Endothelial cell of umbilical vein (primary cell): ENCODE data around the gene OR52I2. TPM values are rescaled to one million over a fixed set of nuclear protein-coding genes. Genes with fewer than 3 reads are reported as not detected.

Experiments used
- BruUV-seq: library from RNA; stranded (reverse); fragments of 400-500 nt; replicated peaks from 2 replicates; lab custom pipeline; 2021; lab: Mats Ljungman, UMichigan
- CTCF ChIA-PET: fragments of 300-600, 350-600 bp; sonication (Branson Sonifier 250); formaldehyde crosslinking; loops from one replicate; lab custom pipeline; 2021; ENCODE audit warnings: antibody characterized with exemption, inconsistent platforms; lab: Charles Lee
- POLR2A ChIA-PET: fragments of 300-600, 350-600 bp; sonication (Branson Sonifier 250); formaldehyde crosslinking; loops from one replicate; lab custom pipeline; 2021; ENCODE audit warnings: antibody characterized with exemption, inconsistent platforms; lab: Charles Lee
- DNase-seq: peaks from one replicate; pipeline ENCODE4 v3.0.0-alpha.2; 2011; ENCODE audit warnings: low read depth, low spot score
- FAIRE-seq: peaks from 2 replicates; lab custom pipeline; 2011; peaks lifted over from hg19 to GRCh38; lab: Jason Lieb, UNC
- H2AFZ ChIP-seq: 2 replicates; pipeline ENCODE4 v1.6.0; 2012; ENCODE audit warnings: low read depth, low read length, control low read depth, inconsistent platforms
- H3K27ac ChIP-seq: 2 replicates; pipeline ENCODE4 v1.5.1; 2011; ENCODE audit warnings: low read depth, mild to moderate bottlenecking, control low read depth, low read length, moderate library complexity; ENCODE audit not compliant: insufficient read depth
- H3K27me3 ChIP-seq, 2 experiments: 2 replicates each; pipeline versions ENCODE4 v1.6.0 to v1.6.1; 2011; ENCODE audit warnings: low read length in 2 of 2, mixed read lengths in 1 of 2; ENCODE audit not compliant: control insufficient read depth in 2 of 2, insufficient read depth in 2 of 2
- H3K36me3 ChIP-seq, 2 experiments: 2 replicates in 1 of 2; 3 replicates in 1 of 2; pipeline ENCODE4 v1.5.1; 2011; ENCODE audit warnings: low read length in 2 of 2, mild to moderate bottlenecking in 1 of 2, moderate library complexity in 1 of 2; ENCODE audit not compliant: control insufficient read depth in 2 of 2, insufficient read depth in 2 of 2; ENCODE audit errors: extremely low read depth in 1 of 2
- H3K4me1 ChIP-seq: 3 replicates; pipeline ENCODE4 v1.5.1; 2011; ENCODE audit warnings: mild to moderate bottlenecking, low read length; ENCODE audit not compliant: control insufficient read depth, insufficient read depth; ENCODE audit errors: extremely low read depth
- H3K4me2 ChIP-seq: 2 replicates; pipeline ENCODE4 v1.6.1; 2011; ENCODE audit warnings: low read length, control low read depth, mixed read lengths; ENCODE audit not compliant: insufficient read depth
- H3K4me3 ChIP-seq, 3 experiments: fragments of 200-600 bp in 1 of 3; sonication (generic), shearing (Covaris generic) in 1 of 3; replicated peaks in 1 of 3; 2 replicates each; pipeline ENCODE4 v1.5.1; 2011 to 2016; ENCODE audit warnings: control low read depth in 3 of 3, low read length in 3 of 3, mild to moderate bottlenecking in 2 of 3, inconsistent platforms in 1 of 3, low read depth in 1 of 3, moderate library complexity in 1 of 3; ENCODE audit not compliant: insufficient read depth in 1 of 3
- H3K79me2 ChIP-seq: 2 replicates; pipeline ENCODE4 v1.6.0; 2012; ENCODE audit warnings: low read length, inconsistent platforms; ENCODE audit not compliant: control insufficient read depth, insufficient read depth
- H3K9ac ChIP-seq: replicated peaks from 2 replicates; pipeline ENCODE3; 2011; ENCODE audit warnings: low read length, control low read depth; ENCODE audit not compliant: insufficient read depth; ENCODE audit errors: extremely low read depth
- H3K9me1 ChIP-seq: replicated peaks from 3 replicates; pipeline ENCODE4 v1.6.0; 2011; ENCODE audit warnings: mild to moderate bottlenecking, low read length; ENCODE audit not compliant: control insufficient read depth, insufficient read depth; ENCODE audit errors: extremely low read depth
- H3K9me3 ChIP-seq: replicated peaks from 2 replicates; pipeline ENCODE4 v1.5.1; 2012; ENCODE audit warnings: low read length, inconsistent platforms; ENCODE audit not compliant: control insufficient read depth, insufficient read depth
- H4K20me1 ChIP-seq: replicated peaks from 2 replicates; pipeline ENCODE3; 2011; ENCODE audit warnings: mild to moderate bottlenecking, low read length; ENCODE audit not compliant: control insufficient read depth, insufficient read depth; ENCODE audit errors: extremely low read depth
- EZH2 ChIP-seq: IDR thresholded peaks from 2 replicates; pipeline ENCODE4 v1.6.1; 2012; ENCODE audit warnings: borderline replicate concordance, low read depth, mild to moderate bottlenecking, moderate library complexity, low read length, inconsistent platforms; ENCODE audit not compliant: severe bottlenecking
- FOS ChIP-seq: IDR thresholded peaks from 2 replicates; pipeline ENCODE4 v1.6.1; 2011; ENCODE audit warnings: mild to moderate bottlenecking, low read length, moderate library complexity, borderline replicate concordance; ENCODE audit not compliant: insufficient read depth
- GATA2 ChIP-seq: IDR thresholded peaks from 2 replicates; pipeline ENCODE4 v1.7.0; 2011; ENCODE audit warnings: low read depth, mild to moderate bottlenecking, moderate library complexity, mixed read lengths, low read length; ENCODE audit not compliant: insufficient read length, insufficient read depth
- JUN ChIP-seq: IDR thresholded peaks from 2 replicates; pipeline ENCODE4 v1.6.1; 2011; ENCODE audit warnings: borderline replicate concordance, low read depth; ENCODE audit not compliant: insufficient read length, insufficient read depth
- MYC ChIP-seq: IDR thresholded peaks from one replicate; pipeline ENCODE4 v1.6.1; 2011; ENCODE audit warnings: mild to moderate bottlenecking, low read depth, low read length
- POLR2A ChIP-seq: IDR thresholded peaks from 2 replicates; pipeline ENCODE4 v1.6.1; 2012; ENCODE audit warnings: low read depth, mild to moderate bottlenecking, control low read depth, low read length
- POLR2AphosphoS5 ChIP-seq: IDR thresholded peaks from 2 replicates; pipeline ENCODE4 v1.6.1; 2012; ENCODE audit warnings: low read depth, mild to moderate bottlenecking, control low read depth, low read length, moderate library complexity; ENCODE audit not compliant: insufficient read depth
- dilution Hi-C: fragments of 300-500 bp; cut with MboI; formaldehyde crosslinking; loops from one replicate; pipeline ENCODE4 v1.15.0; 2019; ENCODE audit warnings: low sequenced_read_pairs; ENCODE audit not compliant: extremely low pct_ligation_motif_present
- intact Hi-C: fragments of 100-400 bp; cut with micrococcal nuclease; formaldehyde crosslinking; loops from one replicate; pipeline ENCODE4 v1.10.0; 2022
- polyA plus RNA-seq, 4 experiments: library from polyadenylated mRNA; depleted of rRNA in 3 of 4; stranded (reverse) in 3 of 4; unstranded in 1 of 4; fragments of >200 nt; gene quantifications; 2 replicates each; pipeline versions ENCODE4 v1.2.1 to v1.2.3, GENCODE V29; 2011 to 2012; ENCODE audit warnings: missing spikeins in 1 of 4
- total RNA-seq: library from RNA; stranded (reverse); gene quantifications from 2 replicates; pipeline ENCODE4 v1.2.3, GENCODE V29; 2021
- TF ChIP-seq, protein P1 (sequence below): IDR thresholded peaks from 2 replicates; pipeline ENCODE4 v1.6.1; 2011; ENCODE audit not compliant: insufficient read depth, insufficient read length
- TF ChIP-seq, protein P2 (sequence below), 2 donors: IDR thresholded peaks; 1 replicate in 1 of 2; 2 replicates in 1 of 2; pipeline ENCODE4 v1.5.1; 2011; ENCODE audit warnings: low read length in 2 of 2, mild to moderate bottlenecking in 2 of 2, moderate library complexity in 2 of 2, control low read depth in 1 of 2, inconsistent platforms in 1 of 2, low read depth in 1 of 2; ENCODE audit not compliant: insufficient read depth in 1 of 2; ENCODE audit errors: extremely low read depth in 1 of 2

OR52I2 gene
- total and polyA plus RNA-seq, 2 donors (not counting 3 experiments of a cell fraction or from before 2014, with no cell fraction given): not detected

DNA sequence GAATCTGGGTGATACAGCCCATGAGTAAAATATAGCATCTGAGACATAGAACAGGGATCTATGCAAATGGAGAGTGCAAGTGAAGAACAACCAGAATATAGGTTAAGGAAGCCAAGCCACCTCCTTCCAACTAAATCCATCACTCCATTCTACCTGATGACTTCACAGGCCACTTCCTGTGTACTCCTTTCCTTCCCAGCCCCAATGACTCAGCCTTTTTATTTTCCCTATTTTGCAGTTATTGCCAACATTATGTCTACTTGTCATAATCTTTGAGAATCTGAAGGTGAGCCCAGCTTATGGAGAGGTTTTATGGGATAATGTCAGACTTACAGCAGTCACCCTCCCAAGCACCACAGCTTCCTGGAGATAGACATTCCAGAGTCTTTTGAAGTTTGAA lies 38.0 kb upstream of the OR52I2 start:
- peaks cover 9% of the 10 kb centered on the region for H3K4me1 ChIP-seq
- ChIA-PET CTCF (interaction anchor here (1.4 to 7.7 kb wide), 3 partner anchors 8 to 360 kb away, joined by 5 to 238 read pairs (median 71); no protein-coding TSS in a partner anchor), POLR2A (no interaction called here)
- no peaks in the 10 kb centered on the region for H3K9me1 ChIP-seq
- no peak overlapping the region for H3K4me2 ChIP-seq
- H3K36me3 ChIP-seq: no peaks in the 10 kb centered on the region
- no peak overlapping the region for H3K27ac ChIP-seq
- intact Hi-C loops: no loop called here
- no peak overlapping the region for H3K9ac ChIP-seq
- TF ChIP-seq FOS: peak; percentile 64
- no peak for TF ChIP-seq MYC
- TF ChIP-seq, protein P1, sequence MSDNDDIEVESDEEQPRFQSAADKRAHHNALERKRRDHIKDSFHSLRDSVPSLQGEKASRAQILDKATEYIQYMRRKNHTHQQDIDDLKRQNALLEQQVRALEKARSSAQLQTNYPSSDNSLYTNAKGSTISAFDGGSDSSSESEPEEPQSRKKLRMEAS: no peak
- H3K79me2 ChIP-seq: no peaks in the 10 kb centered on the region
- dilution Hi-C loops: no loop called here
- no peaks in the 10 kb centered on the region for H3K9me3 ChIP-seq
- H4K20me1 ChIP-seq: no peaks in the 10 kb centered on the region
- DNase-seq (peak; percentile 22), FAIRE-seq (no peak)
- BruUV-seq: no TSS peak
- H2AFZ ChIP-seq: no peak overlapping the region
- peaks cover 2% of the 10 kb centered on the region in 2 experiments for H3K27me3 ChIP-seq
- no peak overlapping the region for H3K4me3 ChIP-seq

DNA sequence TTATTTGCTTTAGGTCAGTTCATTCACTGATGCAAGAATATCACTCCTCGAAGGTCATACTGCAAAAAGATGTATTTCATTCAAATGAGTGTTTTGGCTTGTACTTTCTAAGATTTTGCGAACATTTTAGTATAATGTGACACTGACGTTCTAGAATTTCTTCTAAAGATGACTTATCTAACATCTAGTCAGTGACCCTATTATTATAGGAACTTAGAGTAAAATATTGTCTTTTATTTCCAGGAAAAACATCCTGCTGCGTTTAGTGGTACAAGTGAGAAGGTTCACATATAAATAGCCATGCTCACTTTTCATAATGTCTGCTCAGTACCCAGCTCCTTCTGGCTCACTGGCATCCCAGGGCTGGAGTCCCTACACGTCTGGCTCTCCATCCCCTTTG lies 36.7 kb upstream of the OR52I2 start, which contains the start of gene OR52M1:
TSS of gene OR52M1 (plus strand) at position 301 of the 400 bp plus-strand sequence. CDS start at position 301, 0 bp downstream.
- H3K9ac ChIP-seq: no peak within 1 kb of the TSS
- ChIA-PET POLR2A (no interaction called here), CTCF (interaction anchor here (7.7 kb wide), 1 partner anchor 358 kb away, joined by 238 read pairs; no protein-coding TSS in a partner anchor)
- H3K9me1 ChIP-seq: no peaks in the 10 kb centered on the region
- peaks cover 9% of the 10 kb centered on the region for H3K4me1 ChIP-seq
- TF ChIP-seq, protein P2, sequence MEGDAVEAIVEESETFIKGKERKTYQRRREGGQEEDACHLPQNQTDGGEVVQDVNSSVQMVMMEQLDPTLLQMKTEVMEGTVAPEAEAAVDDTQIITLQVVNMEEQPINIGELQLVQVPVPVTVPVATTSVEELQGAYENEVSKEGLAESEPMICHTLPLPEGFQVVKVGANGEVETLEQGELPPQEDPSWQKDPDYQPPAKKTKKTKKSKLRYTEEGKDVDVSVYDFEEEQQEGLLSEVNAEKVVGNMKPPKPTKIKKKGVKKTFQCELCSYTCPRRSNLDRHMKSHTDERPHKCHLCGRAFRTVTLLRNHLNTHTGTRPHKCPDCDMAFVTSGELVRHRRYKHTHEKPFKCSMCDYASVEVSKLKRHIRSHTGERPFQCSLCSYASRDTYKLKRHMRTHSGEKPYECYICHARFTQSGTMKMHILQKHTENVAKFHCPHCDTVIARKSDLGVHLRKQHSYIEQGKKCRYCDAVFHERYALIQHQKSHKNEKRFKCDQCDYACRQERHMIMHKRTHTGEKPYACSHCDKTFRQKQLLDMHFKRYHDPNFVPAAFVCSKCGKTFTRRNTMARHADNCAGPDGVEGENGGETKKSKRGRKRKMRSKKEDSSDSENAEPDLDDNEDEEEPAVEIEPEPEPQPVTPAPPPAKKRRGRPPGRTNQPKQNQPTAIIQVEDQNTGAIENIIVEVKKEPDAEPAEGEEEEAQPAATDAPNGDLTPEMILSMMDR (IDR thresholded peaks at IDR 0.05; ENCODE audit: extremely low read depth in 1 of 2, insufficient read depth in 1 of 2, low read depth in 1 of 2, low read length in 2 of 2): no peak
- TF ChIP-seq, protein P1: no peak
- no peak for TF ChIP-seq POLR2AphosphoS5
- TF ChIP-seq EZH2: no peak
- no peak for TF ChIP-seq JUN
- TF ChIP-seq POLR2A: no peak
- no peak for TF ChIP-seq MYC
- TF ChIP-seq GATA2: no peak
- no peak for TF ChIP-seq FOS
- H3K79me2 ChIP-seq: no peaks in the 10 kb centered on the region
- BruUV-seq: no TSS peak
- dilution Hi-C loops (no loop called here), intact Hi-C loops (no loop called here)
- FAIRE-seq (no peak), DNase-seq (no peak)
- peaks cover 2% of the 10 kb centered on the region in 2 experiments for H3K27me3 ChIP-seq
- no peak within 1 kb of the TSS for H3K4me3 ChIP-seq
- H3K9me3 ChIP-seq: no peaks in the 10 kb centered on the region
- H3K27ac ChIP-seq: no peak within 1 kb of the TSS
- no peaks in the 10 kb centered on the region for H3K36me3 ChIP-seq
- no peak within 1 kb of the TSS for H2AFZ ChIP-seq
- H3K4me2 ChIP-seq: no peak within 1 kb of the TSS
- H4K20me1 ChIP-seq: no peaks in the 10 kb centered on the region
